ENCODE data around the gene TNRC18. TPM values are rescaled to one million over a fixed set of nuclear protein-coding genes. Genes with fewer than 3 reads are reported as not detected.

Gene TNRC18
- total RNA-seq, 1 experiment from 2014 or later, result 159 TPM

DNA sequence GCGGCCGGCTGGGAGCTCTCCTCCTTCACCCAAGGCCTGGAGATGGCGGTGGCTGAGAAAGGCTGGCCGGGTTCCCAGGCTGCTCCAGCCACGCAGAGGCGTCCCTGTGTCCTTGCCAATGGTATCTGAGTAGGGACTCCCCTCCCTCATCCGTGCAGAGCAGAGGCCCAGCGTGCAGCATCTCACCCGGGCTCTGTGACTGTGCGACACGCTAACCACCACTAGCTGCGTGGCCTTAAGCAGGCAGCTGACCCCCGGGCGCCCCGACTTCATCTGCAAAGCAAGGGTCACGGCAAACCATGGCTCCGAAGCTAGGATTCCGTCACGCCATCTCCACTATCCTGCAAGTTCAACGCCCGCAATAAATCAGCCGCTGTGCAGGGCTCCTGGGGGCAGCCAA lies 47.2 kb upstream of the TNRC18 start:
- Histone ChIP-seq H3K27me3 (ENCODE audit: insufficient read depth, low read depth) (no peaks in the 10 kb centered on the region), H3K36me3 (ENCODE audit: low read depth) (no peaks in the 10 kb centered on the region), H3K4me3 (no peak overlapping the region), H3F3A (ENCODE audit: insufficient read depth, low read depth) (0 out of 2 replicates have a peak, but pooled peaks cover under 1% of the 10 kb centered on the region), H3K4me1 (replicated peaks; ENCODE audit: insufficient read depth) (no peaks in the 10 kb centered on the region), H3K4me2 (no peak overlapping the region), H3K27ac (no peak overlapping the region), H2AFZ (no peak overlapping the region), H4K20me1 (ENCODE audit: insufficient read depth) (peaks cover 4% of the 10 kb centered on the region; the same call in 1 of the 2 replicates), H3K9me3 (ENCODE audit: insufficient read depth, low read depth) (no peaks in the 10 kb centered on the region), H3K79me2 (ENCODE audit: low read depth) (no peaks in the 10 kb centered on the region), H3K9me2 (ENCODE audit: insufficient read depth) (no peaks in the 10 kb centered on the region)
- intact Hi-C loops (cut with micrococcal nuclease; ENCODE audit: unreplicated experiment), result no loop called here
- no peak for TF ChIP-seq EZH2 (IDR thresholded peaks at IDR 0.05; ENCODE audit: low read depth)
- TF ChIP-seq, protein P1, sequence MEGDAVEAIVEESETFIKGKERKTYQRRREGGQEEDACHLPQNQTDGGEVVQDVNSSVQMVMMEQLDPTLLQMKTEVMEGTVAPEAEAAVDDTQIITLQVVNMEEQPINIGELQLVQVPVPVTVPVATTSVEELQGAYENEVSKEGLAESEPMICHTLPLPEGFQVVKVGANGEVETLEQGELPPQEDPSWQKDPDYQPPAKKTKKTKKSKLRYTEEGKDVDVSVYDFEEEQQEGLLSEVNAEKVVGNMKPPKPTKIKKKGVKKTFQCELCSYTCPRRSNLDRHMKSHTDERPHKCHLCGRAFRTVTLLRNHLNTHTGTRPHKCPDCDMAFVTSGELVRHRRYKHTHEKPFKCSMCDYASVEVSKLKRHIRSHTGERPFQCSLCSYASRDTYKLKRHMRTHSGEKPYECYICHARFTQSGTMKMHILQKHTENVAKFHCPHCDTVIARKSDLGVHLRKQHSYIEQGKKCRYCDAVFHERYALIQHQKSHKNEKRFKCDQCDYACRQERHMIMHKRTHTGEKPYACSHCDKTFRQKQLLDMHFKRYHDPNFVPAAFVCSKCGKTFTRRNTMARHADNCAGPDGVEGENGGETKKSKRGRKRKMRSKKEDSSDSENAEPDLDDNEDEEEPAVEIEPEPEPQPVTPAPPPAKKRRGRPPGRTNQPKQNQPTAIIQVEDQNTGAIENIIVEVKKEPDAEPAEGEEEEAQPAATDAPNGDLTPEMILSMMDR (conservative IDR thresholded peaks at IDR 0.05), result no peak
- BruUV-seq (replicated peaks), result no TSS peak
- POLR2A ChIA-PET (ENCODE audit: unreplicated experiment), result no interaction called here
- CTCF ChIA-PET, result no interaction called here
- DNase-seq, result no peak

DNA sequence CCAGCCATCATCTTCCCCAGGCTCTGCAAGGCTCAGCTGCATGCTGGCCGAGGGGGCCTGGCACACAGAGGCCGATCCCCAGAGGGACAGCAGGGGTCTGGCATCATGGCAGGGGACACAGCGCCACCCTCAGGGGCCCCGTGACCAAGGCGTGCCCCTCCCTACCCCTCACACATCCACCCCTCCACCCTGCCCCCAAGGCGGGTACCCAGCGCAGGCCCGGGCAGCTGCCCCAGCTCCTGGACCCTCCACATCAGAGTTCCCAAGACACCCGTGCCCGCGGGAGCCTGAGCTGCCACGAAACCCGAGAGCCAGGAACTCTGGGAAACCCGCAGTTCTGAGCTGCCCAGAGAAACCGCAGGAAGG lies 46.5 kb upstream of the TNRC18 start:
- Histone ChIP-seq H3K4me1 (replicated peaks; ENCODE audit: insufficient read depth) (no peaks in the 10 kb centered on the region), H3F3A (ENCODE audit: insufficient read depth, low read depth) (0 out of 2 replicates have a peak, but pooled peaks cover 7% of the 10 kb centered on the region), H3K4me3 (no peak overlapping the region), H3K27me3 (ENCODE audit: insufficient read depth, low read depth) (no peaks in the 10 kb centered on the region), H2AFZ (no peak overlapping the region), H3K36me3 (ENCODE audit: low read depth) (no peaks in the 10 kb centered on the region), H3K4me2 (no peak overlapping the region), H3K9me3 (ENCODE audit: insufficient read depth, low read depth) (no peaks in the 10 kb centered on the region), H3K27ac (no peak overlapping the region), H3K79me2 (ENCODE audit: low read depth) (no peaks in the 10 kb centered on the region), H4K20me1 (ENCODE audit: insufficient read depth) (no peaks in the 10 kb centered on the region), H3K9me2 (ENCODE audit: insufficient read depth) (no peaks in the 10 kb centered on the region)
- no peak for DNase-seq
- ChIA-PET CTCF (no interaction called here), POLR2A (ENCODE audit: unreplicated experiment) (no interaction called here)
- intact Hi-C loops (cut with micrococcal nuclease; ENCODE audit: unreplicated experiment), result no loop called here
- BruUV-seq (replicated peaks), result no TSS peak
- no peak for TF ChIP-seq EZH2 (IDR thresholded peaks at IDR 0.05; ENCODE audit: low read depth)
- TF ChIP-seq, protein P1 (conservative IDR thresholded peaks at IDR 0.05), result no peak

DNA sequence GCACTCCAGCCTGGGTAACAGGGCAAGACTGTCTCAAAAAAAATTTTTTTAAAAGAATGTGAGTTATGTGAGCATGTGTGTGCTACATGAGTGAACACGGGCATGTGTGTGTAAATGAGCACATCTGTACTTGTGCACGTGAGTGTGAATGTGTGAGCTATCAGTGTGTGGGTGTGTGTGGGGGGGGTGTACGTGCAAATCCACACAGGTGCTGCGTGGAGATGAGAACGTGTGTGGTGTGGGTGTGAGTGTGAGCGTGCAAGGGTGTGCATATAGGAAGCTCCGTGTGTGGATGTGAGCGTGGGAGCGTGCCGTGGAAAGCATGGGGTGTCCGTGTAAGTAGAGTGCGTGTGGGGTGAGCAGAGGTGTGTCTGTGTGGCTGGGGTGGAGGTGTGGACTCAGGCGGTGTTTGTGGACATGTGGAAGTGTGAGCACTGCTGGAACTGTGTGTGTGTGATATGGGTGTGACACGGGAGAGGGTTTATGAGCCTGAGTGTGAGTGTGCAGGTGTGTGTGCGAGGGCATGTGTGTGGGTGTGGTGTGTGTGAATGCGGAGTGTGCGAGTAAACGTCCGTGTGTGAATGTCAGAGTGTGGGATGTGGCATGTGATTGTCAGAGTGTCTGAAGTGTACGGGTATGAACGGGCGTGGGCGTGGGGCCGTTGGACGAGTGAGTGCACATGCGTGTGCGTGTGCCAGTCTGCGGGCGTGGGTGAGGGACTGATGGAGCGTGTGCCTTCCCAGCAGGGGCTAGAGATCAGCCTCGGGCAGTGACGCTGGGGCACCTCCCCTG lies 45.9 kb upstream of the TNRC18 start:
- H3F3A ChIP-seq (ENCODE audit: insufficient read depth, low read depth), result 0 out of 2 replicates have a peak, but pooled peaks cover 11% of the 10 kb centered on the region
- H3K4me2 ChIP-seq, result no peak overlapping the region
- no peaks in the 10 kb centered on the region for H3K4me1 ChIP-seq (replicated peaks; ENCODE audit: insufficient read depth)
- DNase-seq, result no peak
- H2AFZ ChIP-seq, result no peak overlapping the region
- no peaks in the 10 kb centered on the region for H4K20me1 ChIP-seq (ENCODE audit: insufficient read depth)
- no peaks in the 10 kb centered on the region for H3K9me3 ChIP-seq (ENCODE audit: insufficient read depth, low read depth)
- TF ChIP-seq, protein P1 (conservative IDR thresholded peaks at IDR 0.05), result no peak
- TF ChIP-seq EZH2 (IDR thresholded peaks at IDR 0.05; ENCODE audit: low read depth), result no peak
- no peak overlapping the region for H3K4me3 ChIP-seq
- H3K79me2 ChIP-seq (ENCODE audit: low read depth), result no peaks in the 10 kb centered on the region
- no peak overlapping the region for H3K27ac ChIP-seq
- H3K36me3 ChIP-seq (ENCODE audit: low read depth), result no peaks in the 10 kb centered on the region
- H3K9me2 ChIP-seq (ENCODE audit: insufficient read depth), result no peaks in the 10 kb centered on the region
- no TSS peak for BruUV-seq (replicated peaks)
- CTCF ChIA-PET, result no interaction called here
- intact Hi-C loops (cut with micrococcal nuclease; ENCODE audit: unreplicated experiment), result no loop called here
- no peaks in the 10 kb centered on the region for H3K27me3 ChIP-seq (ENCODE audit: insufficient read depth, low read depth)
- POLR2A ChIA-PET (ENCODE audit: unreplicated experiment), result interaction anchor here (0.7 kb wide), 1 partner anchor 979 kb away, joined by 13 read pairs; no protein-coding TSS in a partner anchor
